Cerebellar nuclear complex (tissue), 1 donor: Measurements from ENCODE around the gene GJB3.
"Not testable (repeated sequence)": the region's sequence is repeated elsewhere in the genome, so short reads cannot be mapped to it uniquely, and the experiment has no call there.

Experiments used
- DNase-seq, 2 experiments: peaks; one replicate each; lab custom pipeline; 2025; lab: John Stamatoyannopoulos, UW

Gene GJB3

DNA sequence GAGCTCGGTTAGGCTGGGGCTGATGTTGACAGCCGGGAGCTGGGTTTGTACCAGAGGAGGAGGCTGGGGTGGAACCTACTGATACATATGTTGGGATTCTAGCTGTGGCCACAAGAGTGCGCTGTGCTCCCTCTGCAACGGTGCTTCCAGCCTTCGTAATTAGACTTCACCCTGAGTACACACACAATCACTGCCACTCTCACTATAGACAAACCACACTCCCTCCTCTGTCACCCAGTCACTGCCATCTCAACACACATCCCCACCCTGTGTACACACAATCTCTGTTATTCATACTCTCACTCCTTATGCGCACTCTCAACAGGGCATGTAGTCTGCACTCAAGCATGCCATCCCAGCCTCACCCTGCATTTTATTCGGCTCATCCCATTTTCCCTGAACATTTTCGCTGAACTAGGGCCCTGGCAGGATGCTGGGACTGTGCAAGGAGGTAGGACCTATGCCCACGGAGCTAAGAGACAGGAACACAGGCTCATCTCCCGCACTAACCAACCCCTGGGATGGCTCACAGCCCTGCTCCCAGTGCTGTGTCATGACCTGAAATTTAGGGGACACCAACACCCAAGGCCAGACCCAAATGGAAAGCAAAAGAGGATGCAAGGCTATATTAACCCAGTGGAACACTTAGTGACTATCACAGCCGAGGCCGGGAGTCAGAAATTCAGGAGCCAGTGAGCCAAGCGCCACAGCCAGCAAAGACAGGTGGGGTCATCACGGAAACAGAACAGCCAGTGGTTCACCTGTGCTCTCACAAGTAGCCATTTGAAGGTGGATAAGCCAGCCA, 5.7 kb downstream of the GJB3 start:
- peak in 1 of 2 experiments; percentile 2 for DNase-seq

DNA sequence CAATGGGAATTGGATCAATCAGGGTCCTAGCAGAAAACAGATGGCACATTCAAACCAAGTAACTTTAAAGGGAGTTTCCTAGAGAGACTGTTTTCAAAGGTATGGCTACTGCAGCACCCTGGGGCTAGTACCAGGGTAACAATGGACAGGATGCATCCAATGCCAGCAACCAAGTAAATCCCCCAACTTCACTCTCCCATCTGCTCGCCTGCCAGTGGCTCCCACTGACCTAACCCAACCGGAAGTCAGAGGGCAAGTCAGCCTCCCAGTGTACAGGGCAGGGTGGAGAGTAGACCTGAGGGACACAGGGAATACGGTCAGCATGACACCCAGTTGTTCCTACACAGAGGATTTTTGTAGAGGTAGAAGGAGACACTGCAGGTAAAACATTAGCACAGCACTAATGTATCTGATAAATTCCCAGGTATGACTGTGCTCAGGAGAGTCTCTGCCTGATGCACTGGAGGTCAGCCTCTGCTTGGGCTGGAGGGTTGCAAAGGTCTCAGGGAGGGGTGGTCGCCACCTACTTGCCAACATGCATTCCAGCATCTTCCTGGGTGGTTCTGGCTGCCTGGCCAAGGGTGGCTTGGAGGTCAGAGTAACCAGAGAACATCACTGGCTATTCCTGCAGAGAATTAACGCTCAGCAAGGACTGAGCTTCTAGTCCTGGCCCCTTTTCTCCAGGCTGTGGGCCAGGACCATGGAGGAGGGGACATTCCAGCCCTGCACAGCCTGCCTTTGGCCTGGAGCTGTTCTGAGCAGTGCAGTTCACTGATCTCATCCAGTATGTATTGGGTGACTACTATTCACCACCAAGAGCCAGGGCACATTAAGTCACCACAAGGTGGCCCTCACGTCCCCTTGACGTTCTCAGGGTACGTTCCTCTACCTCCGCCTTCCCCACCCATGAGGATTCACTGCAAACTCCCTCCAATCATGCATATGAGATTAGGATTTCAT, 6.7 kb downstream of the GJB3 start:
- no peak for DNase-seq

DNA sequence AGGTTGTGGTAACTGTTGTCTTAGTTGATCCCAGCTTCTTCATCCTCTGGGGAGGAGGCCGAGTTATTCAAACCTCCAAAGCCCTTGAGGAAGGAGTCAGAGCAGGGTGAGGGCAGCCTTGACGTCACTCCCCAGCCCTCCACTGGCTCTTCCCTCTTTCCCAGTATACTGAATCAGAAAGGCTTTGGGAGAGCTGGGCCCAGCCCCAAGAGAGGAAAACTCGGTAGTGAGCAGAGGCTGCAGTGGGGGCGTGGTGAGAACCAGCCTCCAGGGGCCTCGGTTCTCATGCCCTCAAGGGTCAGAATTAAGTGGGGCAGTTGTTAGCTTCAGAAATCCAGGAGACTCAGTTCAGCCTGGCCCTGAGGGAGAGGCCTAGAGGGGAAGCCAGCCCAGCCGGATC, 10.0 kb downstream of the GJB3 start:
- no peak for DNase-seq

DNA sequence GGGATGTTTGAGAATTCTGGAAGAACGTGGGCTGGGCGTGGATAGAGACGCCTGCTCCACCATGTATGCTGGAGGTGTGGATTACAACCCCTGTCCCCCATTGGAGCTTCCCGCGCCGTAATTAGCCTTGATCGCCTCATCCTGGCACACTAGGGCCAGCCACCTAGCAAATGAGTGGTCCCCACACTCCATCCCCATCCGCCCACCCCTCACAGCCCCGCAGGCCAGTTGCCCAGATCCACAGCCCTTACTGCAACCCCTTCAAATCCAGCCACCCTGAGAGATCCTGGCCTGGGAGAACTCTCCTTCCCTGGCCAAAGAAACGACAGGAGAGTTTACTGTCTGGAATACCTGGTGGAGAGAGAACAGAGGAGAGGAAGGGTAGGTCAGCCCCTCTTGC, 11.4 kb downstream of the GJB3 start:
- no peak for DNase-seq

DNA sequence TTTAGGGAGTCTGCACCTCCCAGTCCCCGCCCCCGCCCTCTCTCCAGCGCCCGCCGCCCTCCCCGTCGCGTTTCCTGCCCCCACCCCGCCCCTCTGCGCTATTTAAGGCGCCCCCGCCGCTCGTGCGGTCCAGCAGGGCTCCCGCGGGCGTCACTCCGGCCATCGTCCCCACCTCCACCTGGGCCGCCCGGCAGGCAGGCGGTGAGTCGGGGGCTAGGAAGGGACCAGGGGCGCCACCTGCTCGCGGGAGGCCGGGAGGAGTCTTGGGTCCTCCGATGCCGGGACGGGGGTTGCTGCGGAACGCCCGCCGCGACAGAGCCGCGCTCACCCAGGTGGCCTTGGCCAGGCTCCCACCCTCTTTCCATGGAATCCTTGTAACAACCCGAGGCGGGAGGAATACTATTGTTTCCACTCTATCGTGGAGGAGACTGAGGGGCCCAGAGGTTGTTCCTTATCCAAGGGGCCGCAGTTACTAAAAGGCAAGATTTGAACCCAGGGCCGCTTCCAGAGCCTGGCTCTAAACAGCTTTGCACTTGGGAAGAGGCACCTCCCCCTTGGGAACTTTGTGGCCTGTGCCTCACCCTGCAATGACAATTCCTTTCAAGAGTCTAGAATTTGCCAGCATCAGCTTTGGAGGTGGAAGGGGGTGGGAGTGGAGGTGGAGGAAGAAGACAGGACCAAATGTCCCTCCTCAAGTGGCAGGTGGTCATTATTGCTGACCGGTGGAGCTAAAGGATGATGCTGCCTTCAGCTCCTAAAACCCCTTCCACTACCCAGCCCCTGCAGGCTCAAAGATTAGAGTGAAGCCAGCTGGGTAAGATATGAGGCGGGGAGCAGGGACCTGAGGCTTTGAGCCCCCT, 12.1 kb downstream of the GJB3 start, which contains the start of gene GJA4:
Gene GJA4, plus strand, starts transcription at position 132 of the 860 bp plus-strand sequence. CDS start 1,215 bp downstream, outside the sequence.
- no peak for DNase-seq

DNA sequence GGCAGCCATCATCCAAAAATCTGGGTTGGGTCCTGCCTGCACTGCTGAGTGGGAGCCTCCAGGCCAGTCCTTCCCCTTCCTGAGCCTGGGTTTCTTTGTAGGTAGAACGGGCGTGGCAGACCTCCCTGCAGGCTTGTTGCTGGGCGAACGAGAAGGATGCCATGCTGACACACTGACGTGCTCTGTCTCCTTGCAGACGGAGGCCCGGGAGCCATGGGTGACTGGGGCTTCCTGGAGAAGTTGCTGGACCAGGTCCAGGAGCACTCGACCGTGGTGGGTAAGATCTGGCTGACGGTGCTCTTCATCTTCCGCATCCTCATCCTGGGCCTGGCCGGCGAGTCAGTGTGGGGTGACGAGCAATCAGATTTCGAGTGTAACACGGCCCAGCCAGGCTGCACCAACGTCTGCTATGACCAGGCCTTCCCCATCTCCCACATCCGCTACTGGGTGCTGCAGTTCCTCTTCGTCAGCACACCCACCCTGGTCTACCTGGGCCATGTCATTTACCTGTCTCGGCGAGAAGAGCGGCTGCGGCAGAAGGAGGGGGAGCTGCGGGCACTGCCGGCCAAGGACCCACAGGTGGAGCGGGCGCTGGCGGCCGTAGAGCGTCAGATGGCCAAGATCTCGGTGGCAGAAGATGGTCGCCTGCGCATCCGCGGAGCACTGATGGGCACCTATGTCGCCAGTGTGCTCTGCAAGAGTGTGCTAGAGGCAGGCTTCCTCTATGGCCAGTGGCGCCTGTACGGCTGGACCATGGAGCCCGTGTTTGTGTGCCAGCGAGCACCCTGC, 13.2 kb downstream of the GJB3 start:
- no peak for DNase-seq

DNA sequence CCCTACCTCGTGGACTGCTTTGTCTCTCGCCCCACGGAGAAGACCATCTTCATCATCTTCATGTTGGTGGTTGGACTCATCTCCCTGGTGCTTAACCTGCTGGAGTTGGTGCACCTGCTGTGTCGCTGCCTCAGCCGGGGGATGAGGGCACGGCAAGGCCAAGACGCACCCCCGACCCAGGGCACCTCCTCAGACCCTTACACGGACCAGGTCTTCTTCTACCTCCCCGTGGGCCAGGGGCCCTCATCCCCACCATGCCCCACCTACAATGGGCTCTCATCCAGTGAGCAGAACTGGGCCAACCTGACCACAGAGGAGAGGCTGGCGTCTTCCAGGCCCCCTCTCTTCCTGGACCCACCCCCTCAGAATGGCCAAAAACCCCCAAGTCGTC, 13.8 kb downstream of the GJB3 start:
- no peak for DNase-seq

DNA sequence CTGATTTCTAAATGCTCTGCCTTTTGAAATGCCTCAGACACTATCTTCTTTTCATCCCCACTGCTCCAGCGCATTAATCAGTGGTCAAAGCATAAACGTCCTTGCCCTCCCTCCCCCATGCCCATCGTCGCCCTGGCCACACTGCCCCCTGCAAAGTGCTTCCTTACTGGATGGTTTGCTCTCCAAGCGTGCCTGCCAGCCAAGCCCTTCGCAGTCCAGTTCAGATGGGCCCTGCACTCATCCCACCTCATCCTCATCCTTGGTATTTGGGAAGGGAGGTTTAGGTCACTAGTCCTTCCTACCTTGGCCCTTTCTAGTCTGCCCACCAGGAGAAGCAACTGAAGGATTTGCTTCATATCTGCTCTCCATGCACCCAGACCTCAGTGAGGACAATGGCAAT, 14.9 kb downstream of the GJB3 start:
- no peak for DNase-seq

DNA sequence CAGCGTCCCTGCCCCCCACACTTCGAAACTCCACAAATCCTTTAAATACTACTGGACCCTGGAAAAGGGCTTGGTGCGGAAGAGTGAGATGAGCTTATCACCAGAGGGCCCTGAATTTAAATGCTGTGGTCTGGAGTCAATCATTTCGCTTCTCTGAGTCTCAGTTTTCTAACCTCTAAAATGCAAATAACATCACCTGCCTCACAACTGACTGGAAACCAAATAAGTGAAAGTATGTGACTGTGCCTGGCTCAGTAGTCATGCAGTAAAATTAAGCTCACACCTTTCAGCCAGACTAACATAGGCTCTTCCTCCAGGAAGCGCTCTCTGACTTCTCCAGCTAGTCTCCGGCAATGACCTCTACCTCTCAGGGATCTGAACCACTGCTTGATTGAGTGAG, 16.0 kb downstream of the GJB3 start:
- DNase-seq = no peak

DNA sequence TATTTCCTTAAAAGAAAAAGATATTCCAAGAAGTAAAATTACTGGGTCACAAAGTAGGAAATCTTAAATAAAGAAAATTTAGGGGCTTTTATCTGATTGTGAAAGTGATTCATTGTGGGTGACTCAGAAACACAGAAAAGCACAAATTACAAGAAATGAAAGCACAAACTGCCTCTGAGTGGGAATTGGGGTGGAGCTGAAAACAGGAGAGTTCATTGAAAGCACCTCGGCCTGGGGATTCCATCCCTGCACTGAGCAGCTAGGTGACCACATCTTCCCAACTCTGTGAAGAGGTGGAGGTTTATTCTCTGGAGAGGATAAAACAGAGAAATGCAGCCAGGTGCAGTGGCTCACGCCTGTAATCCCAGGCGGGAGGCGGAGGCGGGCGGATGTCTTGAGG, 19.2 kb downstream of the GJB3 start:
- DNase-seq = no peak

DNA sequence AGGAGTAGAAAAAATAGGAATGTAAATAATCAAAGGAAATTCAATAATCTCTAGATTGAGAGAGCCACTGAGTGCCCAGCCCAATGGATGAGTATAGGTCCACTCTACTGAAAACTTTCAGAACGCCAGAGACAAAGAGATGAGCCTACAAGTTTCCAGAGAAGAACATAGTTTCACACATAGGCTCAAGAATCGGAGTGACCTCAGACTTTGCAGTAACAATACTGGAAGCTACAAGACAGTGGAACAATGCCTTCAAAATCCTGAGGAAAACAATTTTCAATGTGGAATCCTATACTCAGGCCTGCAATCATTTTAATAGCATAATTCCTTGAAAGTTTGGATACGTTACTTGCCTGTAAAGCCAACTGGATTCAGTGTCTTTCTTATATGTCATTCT, 22.8 kb downstream of the GJB3 start:
- DNase-seq = no peak

DNA sequence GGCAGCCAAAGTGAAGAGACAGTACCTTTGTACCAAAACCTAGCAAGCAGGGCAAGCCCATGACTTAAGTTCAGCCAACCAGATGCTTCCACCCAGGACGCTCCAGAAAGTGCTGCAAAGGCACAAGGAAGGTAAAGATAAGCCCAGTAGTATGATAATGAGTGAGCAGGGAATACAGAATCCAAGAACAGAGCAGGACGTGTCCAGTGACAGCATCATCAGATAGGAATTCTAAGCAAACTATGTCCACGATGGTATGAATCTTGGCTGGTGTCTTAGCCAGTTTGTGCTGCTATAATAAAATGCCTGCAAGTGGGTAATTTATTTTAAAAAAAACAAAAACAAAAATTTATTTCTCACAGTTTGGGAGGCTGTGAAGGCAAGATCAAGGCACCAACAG, 25.4 kb downstream of the GJB3 start:
- no peak for DNase-seq

DNA sequence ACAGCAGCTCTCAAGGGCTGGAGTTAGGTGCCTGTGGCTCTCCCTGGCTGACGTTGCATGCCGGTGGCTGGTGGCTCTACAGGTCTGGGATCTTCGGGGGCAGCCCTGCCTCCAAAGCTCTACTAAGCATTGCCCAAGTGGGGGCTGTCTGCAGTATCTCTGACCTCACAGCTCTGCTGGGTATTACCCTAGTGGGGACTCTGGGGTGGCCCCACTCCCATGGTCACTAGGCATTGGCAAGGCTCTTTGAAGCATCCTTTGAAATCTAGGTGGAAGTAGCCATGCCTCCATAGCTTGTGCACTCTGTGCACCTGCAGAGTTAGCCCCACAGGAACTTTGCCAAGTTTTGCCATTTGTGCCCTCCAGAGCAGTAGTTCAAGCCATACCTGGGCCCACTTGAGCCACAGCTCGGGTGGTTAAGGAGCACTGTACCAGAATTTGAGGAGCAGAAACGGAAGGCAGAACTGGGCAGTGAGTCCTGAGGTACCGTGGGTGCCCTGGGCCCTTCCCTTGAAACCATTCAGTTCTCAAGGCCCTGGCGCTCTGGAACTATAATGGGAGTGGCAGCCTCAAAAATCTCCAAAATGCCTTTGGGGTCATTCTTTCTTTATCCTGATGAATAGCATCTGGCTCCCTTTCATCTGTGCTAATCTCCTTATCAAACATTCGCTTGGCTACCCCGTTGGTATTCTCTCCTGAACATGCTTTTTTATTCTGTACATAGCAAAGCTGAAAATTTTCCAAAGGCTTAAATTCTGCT, 27.2 kb downstream of the GJB3 start:
- no peak for DNase-seq

DNA sequence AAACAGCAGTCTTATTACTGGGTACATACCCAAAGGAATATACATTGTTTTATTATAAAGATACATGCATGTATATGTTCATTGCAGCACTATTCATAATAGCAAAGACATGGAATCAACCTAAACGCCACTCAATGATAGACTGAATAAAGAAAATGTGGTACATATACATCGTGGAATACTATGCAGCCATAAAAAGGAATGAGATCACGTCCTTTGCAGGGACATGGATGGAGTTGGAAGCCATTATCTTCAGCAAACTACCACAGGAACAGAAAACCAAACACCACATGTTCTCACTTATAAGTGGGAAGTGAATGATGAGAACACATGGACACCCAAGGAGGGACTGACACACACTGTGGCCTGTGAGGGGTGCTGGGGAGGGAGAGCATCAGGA, 29.8 kb downstream of the GJB3 start:
- DNase-seq = not testable (repeated sequence)

DNA sequence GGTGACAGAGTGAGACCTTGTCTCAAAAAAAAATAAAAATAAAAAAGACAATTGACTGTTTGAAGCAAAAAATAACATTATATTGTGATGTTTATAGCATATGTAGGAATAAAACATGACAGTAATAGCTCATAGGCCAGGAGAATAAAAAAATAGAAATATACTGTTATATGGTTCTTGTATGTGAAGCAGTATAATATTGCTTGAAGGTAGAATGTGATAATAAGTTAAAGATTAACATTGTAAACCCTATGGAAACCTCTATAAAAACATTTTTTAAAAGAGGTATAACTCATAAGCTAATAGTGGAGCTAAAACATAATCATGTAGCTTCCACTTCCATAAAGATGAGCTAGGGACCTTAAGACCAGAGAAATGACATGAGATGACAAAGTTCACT, 35.3 kb downstream of the GJB3 start:
- no peak for DNase-seq

DNA sequence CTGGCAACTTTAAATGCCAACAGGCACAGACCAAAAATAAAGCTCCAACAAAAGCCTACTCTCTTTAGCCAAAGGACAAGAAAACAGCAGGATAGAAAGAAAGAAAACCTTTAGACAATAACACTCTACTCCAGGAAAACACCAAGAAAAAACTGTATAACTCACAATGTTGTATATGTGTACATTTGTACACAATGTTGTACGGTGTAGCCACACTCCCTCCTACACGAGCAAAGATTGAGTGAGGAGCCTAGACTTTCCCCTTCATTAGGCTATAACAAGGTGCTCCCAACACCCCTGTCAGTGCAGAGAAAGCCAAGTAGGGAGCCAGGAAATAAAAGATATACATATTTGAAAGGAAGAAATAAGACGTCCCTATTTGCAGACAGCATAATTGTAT, 35.8 kb downstream of the GJB3 start:
- DNase-seq = no peak

DNA sequence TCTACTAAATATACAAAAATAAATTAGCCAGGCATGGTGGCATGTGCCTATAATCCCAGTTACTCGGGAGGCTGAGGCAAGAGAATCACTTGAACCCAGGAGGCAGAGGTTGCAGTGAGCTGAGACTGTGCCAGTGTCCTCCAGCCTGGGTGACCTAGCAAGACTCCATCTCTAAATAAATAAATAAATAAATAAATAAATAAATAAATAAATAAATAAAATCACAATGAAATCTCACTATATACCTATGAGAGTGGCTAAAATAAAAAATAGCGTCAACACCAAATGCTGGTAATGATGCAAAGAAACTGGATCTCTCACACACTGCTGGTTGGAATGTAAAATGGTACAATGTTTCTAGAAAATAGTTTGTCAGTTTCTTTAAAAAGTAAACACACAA, 37.8 kb downstream of the GJB3 start:
- not testable (repeated sequence) for DNase-seq

DNA sequence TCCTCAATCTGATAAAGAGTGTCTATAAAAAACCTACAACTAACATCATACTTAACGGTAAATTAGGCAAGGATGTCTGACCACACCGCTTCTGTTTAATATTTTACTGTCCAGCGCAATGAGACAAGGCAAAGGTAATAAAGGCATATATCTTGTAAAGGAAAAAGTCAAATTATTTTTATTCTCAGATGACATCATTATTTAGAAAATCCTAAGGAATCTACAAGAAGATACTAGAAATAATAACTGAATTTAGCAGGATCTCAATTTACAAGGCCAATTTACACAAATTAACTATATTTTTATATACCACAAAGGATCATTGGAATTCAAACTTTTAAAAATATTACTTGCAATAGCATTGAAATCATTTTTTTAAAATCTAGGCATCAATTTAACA, 41.2 kb downstream of the GJB3 start:
- no peak for DNase-seq

DNA sequence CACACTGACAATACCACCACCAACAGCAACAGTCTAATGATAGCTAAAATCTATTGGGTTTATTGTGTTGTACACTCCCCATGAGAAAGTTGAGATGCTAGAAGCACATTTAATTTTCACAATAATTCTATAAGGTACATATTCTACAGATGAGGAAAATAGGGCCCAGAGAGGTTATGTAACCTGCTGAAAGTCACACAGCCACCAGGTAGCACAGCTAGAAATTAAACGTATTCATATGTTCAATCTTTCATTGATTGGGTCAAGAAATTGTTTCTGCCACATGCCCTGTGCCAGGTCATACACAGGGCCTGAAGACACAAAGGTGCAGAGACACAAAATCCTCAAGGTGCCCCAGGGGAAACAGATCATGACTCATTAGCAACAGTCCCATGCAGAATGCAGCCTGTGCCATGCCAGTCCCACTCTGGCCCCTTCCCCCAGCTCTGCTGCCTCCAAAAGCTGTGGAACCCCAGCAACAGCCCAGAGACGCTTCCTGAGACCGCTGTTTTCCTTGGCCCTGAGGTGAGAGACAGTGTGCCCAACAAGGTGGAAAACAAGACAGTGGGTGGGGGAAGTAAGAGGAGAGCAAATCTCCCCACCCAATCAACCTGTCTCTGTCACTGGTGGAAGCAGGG, 43.9 kb downstream of the GJB3 start:
- DNase-seq = no peak
